WTC11 (cell line): ENCODE results near the gene BBOX1. TPM values are rescaled to one million over a fixed set of nuclear protein-coding genes. Genes with fewer than 3 reads are reported as not detected.

Experiments used
- ATAC-seq: fragments of 200-7000 bp; cut with Tn5 transposase; 2 replicates; pipeline ENCODE4 v1.10.0; 2021; ENCODE audit warnings: mild to moderate bottlenecking, moderate library complexity
- CTCF ChIA-PET: fragments of 300-600 bp; sonication (Branson Sonifier 250); formaldehyde crosslinking; loops from one replicate; lab custom pipeline; 2021; ENCODE audit warnings: antibody characterized with exemption; lab: Charles Lee
- POLR2A ChIA-PET: fragments of 350-600 bp; sonication (Branson Sonifier 250); formaldehyde crosslinking; loops from one replicate; lab custom pipeline; 2021; ENCODE audit warnings: antibody characterized with exemption; lab: Charles Lee
- DNase-seq: peaks from one replicate; pipeline ENCODE4 v3.0.0; 2021; ENCODE audit warnings: low spot score
- H3K27ac Mint-ChIP-seq: 2 replicates; pipeline ENCODE4 v1.8.0; 2021; ENCODE audit warnings: mixed read lengths
- H3K27me3 Mint-ChIP-seq: 2 replicates; pipeline ENCODE4 v1.8.0; 2021; ENCODE audit warnings: low read depth, mild to moderate bottlenecking, moderate library complexity, mixed read lengths
- H3K36me3 Mint-ChIP-seq: 2 replicates; pipeline ENCODE4 v1.8.0; 2021; ENCODE audit warnings: mixed read lengths
- H3K4me1 Mint-ChIP-seq: 2 replicates; pipeline ENCODE4 v1.8.0; 2022; ENCODE audit warnings: mixed read lengths
- H3K4me3 Mint-ChIP-seq: 2 replicates; pipeline ENCODE4 v1.8.0; 2021; ENCODE audit warnings: mild to moderate bottlenecking, moderate library complexity, mixed read lengths
- H3K9me3 Mint-ChIP-seq: 2 replicates; pipeline ENCODE4 v1.8.0; 2021; ENCODE audit warnings: mixed read lengths
- ARID4B ChIP-seq: sonication (generic); formaldehyde crosslinking; IDR thresholded peaks from 2 replicates; pipeline ENCODE4 v1.8.0; 2023; ENCODE audit warnings: missing genetic modification reagents, mild to moderate bottlenecking, borderline replicate concordance
- ATF6 ChIP-seq: sonication (generic); formaldehyde crosslinking; IDR thresholded peaks from 2 replicates; pipeline ENCODE4 v1.8.1; 2023; ENCODE audit warnings: mild to moderate bottlenecking, missing genetic modification reagents
- CBFB ChIP-seq: sonication (generic); formaldehyde crosslinking; IDR thresholded peaks from 2 replicates; pipeline ENCODE4 v1.8.1; 2022; ENCODE audit warnings: mild to moderate bottlenecking, low read depth, missing genetic modification reagents
- E2F4 ChIP-seq: sonication (generic); formaldehyde crosslinking; IDR thresholded peaks from 2 replicates; pipeline ENCODE4 v1.8.1; 2022; ENCODE audit warnings: low read depth, mild to moderate bottlenecking, moderate library complexity, missing genetic modification reagents, borderline replicate concordance
- HMGXB4 ChIP-seq: sonication (generic); formaldehyde crosslinking; IDR thresholded peaks from 2 replicates; pipeline ENCODE4 v1.8.1; 2023; ENCODE audit warnings: mild to moderate bottlenecking, moderate library complexity, missing genetic modification reagents
- IRF2 ChIP-seq: sonication (generic); formaldehyde crosslinking; IDR thresholded peaks from 2 replicates; pipeline ENCODE4 v1.8.0; 2022; ENCODE audit warnings: low read depth, missing genetic modification reagents, borderline replicate concordance
- KAT7 ChIP-seq: sonication (generic); formaldehyde crosslinking; IDR thresholded peaks from 2 replicates; pipeline ENCODE4 v1.8.1; 2023; ENCODE audit warnings: missing genetic modification reagents, mild to moderate bottlenecking, borderline replicate concordance
- MLX ChIP-seq: sonication (generic); formaldehyde crosslinking; IDR thresholded peaks from 2 replicates; pipeline ENCODE4 v1.8.1; 2023; ENCODE audit warnings: mild to moderate bottlenecking, missing genetic modification reagents, moderate library complexity
- NR2C2 ChIP-seq: sonication (generic); formaldehyde crosslinking; IDR thresholded peaks from 2 replicates; pipeline ENCODE4 v1.8.0; 2022; ENCODE audit warnings: mild to moderate bottlenecking, missing genetic modification reagents
- SP1 ChIP-seq: sonication (generic); formaldehyde crosslinking; conservative IDR thresholded peaks from 2 replicates; pipeline ENCODE4 v1.8.1; 2022; ENCODE audit warnings: missing genetic modification reagents
- TCF7 ChIP-seq: sonication (generic); formaldehyde crosslinking; IDR thresholded peaks from 2 replicates; pipeline ENCODE4 v1.8.0; 2022; ENCODE audit warnings: mild to moderate bottlenecking, low read depth, missing genetic modification reagents, moderate library complexity
- TP53 ChIP-seq: sonication (generic); formaldehyde crosslinking; IDR thresholded peaks from 2 replicates; pipeline ENCODE4 v1.8.1; 2023; ENCODE audit warnings: mild to moderate bottlenecking, missing genetic modification reagents
- USF2 ChIP-seq: sonication (generic); formaldehyde crosslinking; IDR thresholded peaks from 2 replicates; pipeline ENCODE4 v1.8.1; 2023; ENCODE audit warnings: mild to moderate bottlenecking, missing genetic modification reagents, moderate library complexity
- ZMAT4 ChIP-seq: fragments of 250-450 bp; sonication (Bioruptor Pico); IDR thresholded peaks from 2 replicates; pipeline ENCODE4 v1.9.0; 2021; ENCODE audit warnings: mild to moderate bottlenecking
- total RNA-seq: library from RNA; stranded (reverse); gene quantifications from 3 replicates; pipeline ENCODE4 v1.2.3, GENCODE V29; 2021

Gene BBOX1
- total RNA-seq, 1 experiment from 2014 or later, result not detected

- no peak for TF ChIP-seq KAT7 (CRISPR knock-in tag)
Observed at GRCh38 chr11:27046956-27047355, 6.3 kb downstream of the BBOX1 start (continued).

GRCh38 chr11:27052668-27053067, 12.1 kb downstream of the BBOX1 start:
- H3K36me3 Mint-ChIP-seq, result no peaks in the 10 kb centered on the region
- H3K4me1 Mint-ChIP-seq, result peaks cover 6% of the 10 kb centered on the region
- H3K27ac Mint-ChIP-seq, result no peak overlapping the region
- no peak for ATAC-seq
- H3K4me3 Mint-ChIP-seq, result no peak overlapping the region
- H3K27me3 Mint-ChIP-seq, result no peaks in the 10 kb centered on the region
- ChIA-PET CTCF (no interaction called here), POLR2A (no interaction called here)
- no peak for DNase-seq
- peaks cover 15% of the 10 kb centered on the region for H3K9me3 Mint-ChIP-seq
- no peak for TF ChIP-seq E2F4 (CRISPR knock-in tag)
- no peak for TF ChIP-seq TCF7 (CRISPR knock-in tag)
- TF ChIP-seq HMGXB4 (CRISPR knock-in tag), result no peak
- TF ChIP-seq MLX (CRISPR knock-in tag), result no peak
- no peak for TF ChIP-seq TP53 (CRISPR knock-in tag)
- no peak for TF ChIP-seq IRF2 (CRISPR knock-in tag)
- TF ChIP-seq CBFB (CRISPR knock-in tag), result no peak
- no peak for TF ChIP-seq ATF6 (CRISPR knock-in tag)
- TF ChIP-seq USF2 (CRISPR knock-in tag), result no peak

GRCh38 chr11:27055065-27055682, 14.6 kb downstream of the BBOX1 start:
- DNase-seq, result no peak
- ChIA-PET CTCF (no interaction called here), POLR2A (no interaction called here)
- Mint-ChIP-seq H3K27me3 (no peaks in the 10 kb centered on the region), H3K4me3 (no peak overlapping the region), H3K4me1 (peaks cover 6% of the 10 kb centered on the region), H3K9me3 (peaks cover 8% of the 10 kb centered on the region), H3K27ac (no peak overlapping the region), H3K36me3 (no peaks in the 10 kb centered on the region)
- TF ChIP-seq IRF2 (CRISPR knock-in tag) (no peak), HMGXB4 (CRISPR knock-in tag) (no peak), ZMAT4 (no peak), NR2C2 (CRISPR knock-in tag) (no peak), ARID4B (CRISPR knock-in tag) (no peak), SP1 (CRISPR knock-in tag) (no peak)
- no peak for ATAC-seq
